Activated CD8-positive, alpha-beta memory T cell treated with anti-CD3 and anti-CD28 coated beads for 48 hours (primary cell): ENCODE results near the gene BRF1.

Experiments
- DNase-seq, 3 experiments: peaks; one replicate each; pipeline ENCODE4 v3.0.0-alpha.2; 2020; ENCODE audit warnings: low read depth in 2 of 3, low spot score in 2 of 3

BRF1 gene

GRCh38 chr14:105197211-105197641, 103.6 kb downstream of the BRF1 start:
- DNase-seq = no peak

- DNase-seq = no peak
Observed at GRCh38 chr14:105196265-105196960, 104.4 kb downstream of the BRF1 start.

GRCh38 chr14:105195522-105196264, 105.1 kb downstream of the BRF1 start:
- no peak for DNase-seq

GRCh38 chr14:105195051-105195450, 105.8 kb downstream of the BRF1 start:
- no peak for DNase-seq

GRCh38 chr14:105193916-105194782, 106.7 kb downstream of the BRF1 start:
- DNase-seq = no peak

GRCh38 chr14:105192866-105193731, 107.7 kb downstream of the BRF1 start:
- no peak for DNase-seq

GRCh38 chr14:105187935-105188524, 112.8 kb downstream of the BRF1 start:
- DNase-seq = no peak

- DNase-seq = no peak
Observed at GRCh38 chr14:105187116-105187515, 113.7 kb downstream of the BRF1 start.

GRCh38 chr14:105185973-105186372, 114.8 kb downstream of the BRF1 start:
- DNase-seq = no peak

- DNase-seq = no peak
Observed at GRCh38 chr14:105185001-105185400, 115.8 kb downstream of the BRF1 start.

- no peak for DNase-seq
Observed at GRCh38 chr14:105184461-105184860, 116.3 kb downstream of the BRF1 start.

GRCh38 chr14:105182296-105183020, 118.3 kb downstream of the BRF1 start:
- no peak for DNase-seq

- DNase-seq = no peak
Observed at GRCh38 chr14:105181549-105182295, 119.1 kb downstream of the BRF1 start.

GRCh38 chr14:105180592-105181548, 119.9 kb downstream of the BRF1 start, which contains the start of gene NUDT14:
Gene NUDT14 (minus strand): TSS chr14:105181312. CDS start chr14:105181209, 103 bp downstream.
- DNase-seq = peak in 2 of 3 experiments; percentile 66 to 76

GRCh38 chr14:105179191-105179590, 121.6 kb downstream of the BRF1 start:
- DNase-seq = no peak

GRCh38 chr14:105178868-105179140, 122.0 kb downstream of the BRF1 start:
- no peak for DNase-seq

- DNase-seq = no peak
Observed at GRCh38 chr14:105178069-105178867, 122.5 kb downstream of the BRF1 start.
